ENCODE measurements around the gene ERP27.

The ERP27 gene

DNA sequence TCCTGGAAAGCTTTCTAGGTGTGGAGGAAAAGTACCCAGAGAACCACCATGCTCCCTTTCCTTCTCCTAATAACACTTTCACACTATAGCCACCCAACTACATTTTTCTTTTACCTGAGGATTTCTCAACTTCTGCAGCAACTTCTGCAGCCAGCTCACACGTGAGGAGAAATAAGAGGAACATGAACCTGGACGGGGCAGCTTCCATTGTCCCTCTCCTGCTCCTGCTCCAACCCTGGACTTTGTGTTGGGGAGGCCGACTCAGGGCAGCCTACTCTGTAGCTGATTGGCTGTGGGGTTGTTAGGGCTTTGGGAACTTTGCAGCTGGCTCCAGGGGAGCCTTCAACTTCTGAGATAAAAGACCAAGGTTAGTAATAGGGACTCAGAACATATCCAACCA lies at the start of gene ERP27:
Gene ERP27 (minus strand): TSS at position 237 of the 400 bp plus-strand sequence. CDS start 29 bp downstream, at position 208.
- Histone ChIP-seq H3K27ac (ENCODE audit: low read length) (no peak within 1 kb of the TSS), H3K36me3 (ENCODE audit: insufficient read depth, low read depth, low read length) (no peaks in the 10 kb centered on the region), H3K4me3 (ENCODE audit: low read length) (no peak within 1 kb of the TSS), H3K4me1 (ENCODE audit: insufficient read depth, low read length) (no peaks in the 10 kb centered on the region), H3K27me3 (ENCODE audit: insufficient read depth, low read length) (no peaks in the 10 kb centered on the region), H3K9me3 (ENCODE audit: insufficient read depth, low read depth, low read length) (no peaks in the 10 kb centered on the region), H3K9ac (ENCODE audit: low read depth, low read length) (no peak within 1 kb of the TSS)

GRCh38 chr12:14988035-14988434 lies 49.7 kb upstream of the ERP27 start:
- H3K27ac ChIP-seq (ENCODE audit: low read length) = no peak overlapping the region
- no peaks in the 10 kb centered on the region for H3K36me3 ChIP-seq (ENCODE audit: insufficient read depth, low read depth, low read length)
- no peaks in the 10 kb centered on the region for H3K9me3 ChIP-seq (ENCODE audit: insufficient read depth, low read depth, low read length)
- no peaks in the 10 kb centered on the region for H3K4me1 ChIP-seq (ENCODE audit: insufficient read depth, low read length)
- no peaks in the 10 kb centered on the region for H3K27me3 ChIP-seq (ENCODE audit: insufficient read depth, low read length)
- H3K9ac ChIP-seq (ENCODE audit: low read depth, low read length) = no peak overlapping the region
- H3K4me3 ChIP-seq (ENCODE audit: low read length) = no peak overlapping the region

GRCh38 chr12:14986449-14986848 lies 48.1 kb upstream of the ERP27 start:
- no peak overlapping the region for H3K9ac ChIP-seq (ENCODE audit: low read depth, low read length)
- H3K36me3 ChIP-seq (ENCODE audit: insufficient read depth, low read depth, low read length) = no peaks in the 10 kb centered on the region
- no peaks in the 10 kb centered on the region for H3K4me1 ChIP-seq (ENCODE audit: insufficient read depth, low read length)
- no peaks in the 10 kb centered on the region for H3K9me3 ChIP-seq (ENCODE audit: insufficient read depth, low read depth, low read length)
- H3K27me3 ChIP-seq (ENCODE audit: insufficient read depth, low read length) = no peaks in the 10 kb centered on the region
- no peak overlapping the region for H3K4me3 ChIP-seq (ENCODE audit: low read length)
- H3K27ac ChIP-seq (ENCODE audit: low read length) = no peak overlapping the region

DNA sequence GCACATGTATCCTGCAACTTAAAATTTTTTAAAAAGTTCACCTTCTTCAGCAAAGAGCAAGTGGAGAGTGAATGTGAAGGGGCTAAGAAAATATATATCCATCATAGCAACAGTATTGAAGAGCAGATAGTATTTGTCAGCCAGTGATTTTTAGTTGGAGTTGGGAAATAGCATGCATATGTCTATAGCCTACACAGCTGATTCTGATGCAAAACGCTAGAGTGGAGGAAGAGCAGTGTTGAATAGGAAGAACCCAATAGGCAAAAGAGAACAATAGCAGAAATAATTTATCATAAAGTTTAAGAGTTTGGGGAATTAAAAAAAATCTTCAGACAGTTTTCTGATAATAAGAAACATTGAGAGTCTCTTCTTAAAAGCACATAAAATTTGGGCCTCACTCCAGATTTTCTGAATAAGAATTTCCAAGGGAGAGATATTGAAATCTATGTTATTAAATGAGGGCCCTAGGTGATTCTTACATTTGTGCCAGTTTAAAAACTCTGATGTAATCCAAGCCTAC lies 46.5 kb upstream of the ERP27 start:
- Histone ChIP-seq H3K9ac (ENCODE audit: low read depth, low read length) (no peak overlapping the region), H3K27me3 (ENCODE audit: insufficient read depth, low read length) (no peaks in the 10 kb centered on the region), H3K4me1 (ENCODE audit: insufficient read depth, low read length) (no peaks in the 10 kb centered on the region), H3K4me3 (ENCODE audit: low read length) (no peak overlapping the region), H3K9me3 (ENCODE audit: insufficient read depth, low read depth, low read length) (no peaks in the 10 kb centered on the region), H3K27ac (ENCODE audit: low read length) (no peak overlapping the region), H3K36me3 (ENCODE audit: insufficient read depth, low read depth, low read length) (no peaks in the 10 kb centered on the region)

- H3K4me1 ChIP-seq (ENCODE audit: insufficient read depth, low read length) = no peaks in the 10 kb centered on the region
Observed at GRCh38 chr12:14984036-14984435, 45.7 kb upstream of the ERP27 start.

DNA sequence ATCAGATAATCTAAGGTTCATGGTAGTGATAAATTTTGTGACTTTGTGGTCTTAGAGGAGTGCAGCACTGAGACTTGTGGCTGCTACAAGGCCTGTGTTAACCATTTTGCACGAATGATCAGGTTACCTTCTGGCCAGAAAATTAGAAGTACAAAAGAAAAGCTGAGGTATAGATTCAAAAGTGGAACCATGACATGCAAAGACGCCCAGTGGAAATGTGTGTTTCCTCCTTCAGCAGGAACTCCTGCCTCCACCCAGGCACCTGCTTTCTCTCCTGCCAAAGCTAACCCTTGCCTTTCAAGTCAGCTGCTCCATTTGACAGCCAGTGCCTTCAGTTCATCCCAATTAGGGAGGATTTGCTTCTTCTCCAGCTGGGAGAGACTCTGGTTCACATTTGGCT lies 44.7 kb upstream of the ERP27 start:
- H3K4me1 ChIP-seq (ENCODE audit: insufficient read depth, low read length) = no peaks in the 10 kb centered on the region
- H3K27me3 ChIP-seq (ENCODE audit: insufficient read depth, low read length) = no peaks in the 10 kb centered on the region
- no peaks in the 10 kb centered on the region for H3K9me3 ChIP-seq (ENCODE audit: insufficient read depth, low read depth, low read length)
- H3K36me3 ChIP-seq (ENCODE audit: insufficient read depth, low read depth, low read length) = no peaks in the 10 kb centered on the region
- no peak overlapping the region for H3K9ac ChIP-seq (ENCODE audit: low read depth, low read length)
- H3K27ac ChIP-seq (ENCODE audit: low read length) = no peak overlapping the region
- no peak overlapping the region for H3K4me3 ChIP-seq (ENCODE audit: low read length)

More at GRCh38 chr12:14984036-14984435, 45.7 kb upstream of the ERP27 start:
- Histone ChIP-seq H3K9ac (ENCODE audit: low read depth, low read length) (no peak overlapping the region), H3K4me3 (ENCODE audit: low read length) (no peak overlapping the region), H3K36me3 (ENCODE audit: insufficient read depth, low read depth, low read length) (no peaks in the 10 kb centered on the region), H3K9me3 (ENCODE audit: insufficient read depth, low read depth, low read length) (no peaks in the 10 kb centered on the region), H3K27ac (ENCODE audit: low read length) (no peak overlapping the region), H3K27me3 (ENCODE audit: insufficient read depth, low read length) (no peaks in the 10 kb centered on the region)

- Histone ChIP-seq H3K4me1 (ENCODE audit: insufficient read depth, low read length) (no peaks in the 10 kb centered on the region), H3K36me3 (ENCODE audit: insufficient read depth, low read depth, low read length) (no peaks in the 10 kb centered on the region), H3K27me3 (ENCODE audit: insufficient read depth, low read length) (no peaks in the 10 kb centered on the region), H3K9ac (ENCODE audit: low read depth, low read length) (no peak overlapping the region), H3K9me3 (ENCODE audit: insufficient read depth, low read depth, low read length) (no peaks in the 10 kb centered on the region), H3K4me3 (ENCODE audit: low read length) (no peak overlapping the region), H3K27ac (ENCODE audit: low read length) (no peak overlapping the region)
Observed at GRCh38 chr12:14982562-14982961, 44.2 kb upstream of the ERP27 start.

GRCh38 chr12:14981049-14981448 lies 42.7 kb upstream of the ERP27 start:
- no peak overlapping the region for H3K4me3 ChIP-seq (ENCODE audit: low read length)
- no peaks in the 10 kb centered on the region for H3K4me1 ChIP-seq (ENCODE audit: insufficient read depth, low read length)
- H3K9ac ChIP-seq (ENCODE audit: low read depth, low read length) = no peak overlapping the region
- H3K9me3 ChIP-seq (ENCODE audit: insufficient read depth, low read depth, low read length) = no peaks in the 10 kb centered on the region
- H3K27ac ChIP-seq (ENCODE audit: low read length) = no peak overlapping the region
- no peaks in the 10 kb centered on the region for H3K36me3 ChIP-seq (ENCODE audit: insufficient read depth, low read depth, low read length)
- H3K27me3 ChIP-seq (ENCODE audit: insufficient read depth, low read length) = no peaks in the 10 kb centered on the region

DNA sequence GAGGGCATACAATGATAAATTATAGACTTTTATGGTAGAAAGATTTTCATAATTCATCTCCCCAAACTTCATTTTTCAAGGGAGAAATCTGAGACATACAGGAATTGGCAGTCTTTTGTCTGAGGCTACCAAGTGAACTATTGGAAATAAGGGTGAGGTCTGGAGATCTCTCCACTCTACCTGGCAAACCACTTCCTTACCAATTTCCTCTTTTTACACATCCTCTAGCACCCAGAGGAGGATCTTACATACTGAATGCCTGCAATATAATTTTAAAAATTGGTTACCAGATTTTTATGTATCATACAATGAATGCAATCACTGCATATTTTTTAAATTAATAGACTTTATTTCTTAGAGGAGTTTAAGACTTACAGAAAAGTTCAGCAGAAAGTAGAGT lies 41.1 kb upstream of the ERP27 start:
- no peak overlapping the region for H3K9ac ChIP-seq (ENCODE audit: low read depth, low read length)
- no peak overlapping the region for H3K4me3 ChIP-seq (ENCODE audit: low read length)
- no peaks in the 10 kb centered on the region for H3K4me1 ChIP-seq (ENCODE audit: insufficient read depth, low read length)
- no peaks in the 10 kb centered on the region for H3K27me3 ChIP-seq (ENCODE audit: insufficient read depth, low read length)
- no peaks in the 10 kb centered on the region for H3K36me3 ChIP-seq (ENCODE audit: insufficient read depth, low read depth, low read length)
- H3K9me3 ChIP-seq (ENCODE audit: insufficient read depth, low read depth, low read length) = no peaks in the 10 kb centered on the region
- H3K27ac ChIP-seq (ENCODE audit: low read length) = no peak overlapping the region

DNA sequence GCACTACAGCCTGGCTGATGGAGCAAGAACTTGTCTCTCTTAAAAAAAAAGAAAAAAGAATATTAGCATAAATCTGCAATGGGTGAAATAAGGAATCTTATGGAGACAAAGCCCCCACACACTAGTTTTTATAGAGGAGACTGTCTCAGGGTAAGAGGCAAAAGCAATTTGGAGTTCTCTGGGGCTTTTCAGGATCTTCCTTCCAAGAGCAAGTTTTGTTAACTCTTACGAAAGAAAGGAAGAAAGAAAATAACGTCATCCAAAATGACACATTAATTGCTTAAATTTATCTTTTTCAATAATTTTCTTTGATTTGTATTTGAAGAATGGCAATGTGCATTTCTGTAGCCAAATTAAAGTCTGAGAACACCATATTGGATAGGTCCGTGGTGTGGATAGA lies 38.3 kb upstream of the ERP27 start:
- no peaks in the 10 kb centered on the region for H3K9me3 ChIP-seq (ENCODE audit: insufficient read depth, low read depth, low read length)
- no peak overlapping the region for H3K9ac ChIP-seq (ENCODE audit: low read depth, low read length)
- H3K27me3 ChIP-seq (ENCODE audit: insufficient read depth, low read length) = no peaks in the 10 kb centered on the region
- H3K4me3 ChIP-seq (ENCODE audit: low read length) = no peak overlapping the region
- no peaks in the 10 kb centered on the region for H3K36me3 ChIP-seq (ENCODE audit: insufficient read depth, low read depth, low read length)
- no peaks in the 10 kb centered on the region for H3K4me1 ChIP-seq (ENCODE audit: insufficient read depth, low read length)
- no peak overlapping the region for H3K27ac ChIP-seq (ENCODE audit: low read length)

GRCh38 chr12:14975457-14975856 lies 37.1 kb upstream of the ERP27 start:
- Histone ChIP-seq H3K27me3 (ENCODE audit: insufficient read depth, low read length) (no peaks in the 10 kb centered on the region), H3K4me1 (ENCODE audit: insufficient read depth, low read length) (no peaks in the 10 kb centered on the region), H3K4me3 (ENCODE audit: low read length) (no peak overlapping the region)

GRCh38 chr12:14974633-14975032 lies 36.3 kb upstream of the ERP27 start:
- H3K36me3 ChIP-seq (ENCODE audit: insufficient read depth, low read depth, low read length) = no peaks in the 10 kb centered on the region
- H3K4me3 ChIP-seq (ENCODE audit: low read length) = no peak overlapping the region

More at GRCh38 chr12:14975457-14975856, 37.1 kb upstream of the ERP27 start:
- Histone ChIP-seq H3K9me3 (ENCODE audit: insufficient read depth, low read depth, low read length) (no peaks in the 10 kb centered on the region), H3K36me3 (ENCODE audit: insufficient read depth, low read depth, low read length) (no peaks in the 10 kb centered on the region), H3K9ac (ENCODE audit: low read depth, low read length) (no peak overlapping the region), H3K27ac (ENCODE audit: low read length) (no peak overlapping the region)

More at GRCh38 chr12:14974633-14975032, 36.3 kb upstream of the ERP27 start:
- no peaks in the 10 kb centered on the region for H3K4me1 ChIP-seq (ENCODE audit: insufficient read depth, low read length)
- no peaks in the 10 kb centered on the region for H3K27me3 ChIP-seq (ENCODE audit: insufficient read depth, low read length)
- H3K9me3 ChIP-seq (ENCODE audit: insufficient read depth, low read depth, low read length) = no peaks in the 10 kb centered on the region
- no peak overlapping the region for H3K27ac ChIP-seq (ENCODE audit: low read length)
- H3K9ac ChIP-seq (ENCODE audit: low read depth, low read length) = no peak overlapping the region

Data from iPS-20b (cell line).